ENCODE results near the gene PEBP1. TPM values are rescaled to one million over a fixed set of nuclear protein-coding genes. Genes with fewer than 3 reads are reported as not detected.

The PEBP1 gene
- total and polyA plus RNA-seq, 2 of the 4 experiments (the other 2 are of a cell fraction): 129 to 161 TPM

DNA sequence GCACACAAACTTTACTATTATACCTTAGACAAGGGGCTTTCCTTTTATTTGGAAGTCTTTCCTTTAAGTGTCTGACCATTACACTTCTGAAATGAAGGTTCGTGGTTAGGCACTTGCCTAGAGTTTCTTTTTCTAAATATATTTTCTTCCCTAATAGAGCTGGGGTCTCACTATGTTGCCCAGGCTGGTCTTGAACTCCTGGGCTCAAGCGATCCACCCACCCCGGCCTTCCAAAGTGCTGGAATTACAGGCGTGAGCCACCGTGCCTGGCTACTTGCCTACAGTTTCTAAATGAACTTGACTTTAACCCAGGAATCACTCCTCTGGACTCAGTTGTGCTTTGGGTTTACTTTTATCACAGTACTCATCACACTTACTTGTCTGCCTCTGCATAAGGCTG lies 57.6 kb downstream of the PEBP1 start:
- Histone ChIP-seq H4K91ac (ENCODE audit: insufficient read depth, low read depth, low read length) (no peak overlapping the region), H3K23ac (ENCODE audit: low read depth, low read length) (no peak overlapping the region), H3K9ac (ENCODE audit: low read depth, low read length) (no peak overlapping the region), H4K20me1 (ENCODE audit: insufficient read depth, low read length) (no peaks in the 10 kb centered on the region), H3K9me3 (ENCODE audit: control insufficient read depth, insufficient read depth, low read length) (no peaks in the 10 kb centered on the region), H3K27ac (ENCODE audit: insufficient read depth, low read length) (no peak overlapping the region), H3K27me3 (ENCODE audit: control insufficient read depth, insufficient read depth, low read length) (no peaks in the 10 kb centered on the region), H3K9me1 (ENCODE audit: insufficient read depth, low read length) (no peaks in the 10 kb centered on the region), H3K4me1 (ENCODE audit: control insufficient read depth, insufficient read depth, low read length) (no peaks in the 10 kb centered on the region), H3K4ac (ENCODE audit: low read depth, low read length) (no peak overlapping the region), H2AFZ (replicated peaks; ENCODE audit: low read length, poor library complexity) (no peak overlapping the region), H2BK120ac (ENCODE audit: low read depth, low read length) (no peak overlapping the region), H2AK5ac (ENCODE audit: low read depth, low read length) (no peak overlapping the region), H3K79me1 (ENCODE audit: low read depth in 1 of 2, low read length in 2 of 2) (peaks cover 0 to 8% of the 10 kb centered on the region in 2 experiments; a peak in 2 of 4 replicates), H4K8ac (ENCODE audit: low read depth in 2 of 2, low read length in 2 of 2) (no peak overlapping the region), H2AK9ac (replicated peaks; ENCODE audit: low read depth, low read length, poor library complexity) (no peak overlapping the region), H3K56ac (ENCODE audit: extremely low read depth, insufficient read depth, low read length) (no peak overlapping the region), H3K4me2 (ENCODE audit: low read depth, low read length) (no peak overlapping the region), H2BK5ac (ENCODE audit: low read depth, low read length, poor library complexity, severe bottlenecking) (no peak overlapping the region), H3K14ac (replicated peaks; ENCODE audit: low read depth, low read length) (no peak overlapping the region), H4K5ac (ENCODE audit: low read depth, low read length) (no peak overlapping the region), H2BK20ac (ENCODE audit: low read depth, low read length) (no peak overlapping the region), H3K18ac (ENCODE audit: low read depth, low read length) (no peak overlapping the region), H2BK15ac (ENCODE audit: low read depth, low read length) (no peak overlapping the region), H3K36me3 (ENCODE audit: control insufficient read depth, insufficient read depth, low read length) (peaks cover 8% of the 10 kb centered on the region), H3K4me3 (ENCODE audit: insufficient read depth, low read depth, low read length) (no peak overlapping the region)
- intact Hi-C loops (cut with micrococcal nuclease) (loop anchor here (5.0 kb wide), 1 partner anchor 114 kb away; no protein-coding TSS in a partner anchor), in situ Hi-C loops (cut with MboI; ENCODE audit: low sequenced_read_pairs) (no loop called here), dilution Hi-C loops (cut with HindIII; ENCODE audit: low sequenced_read_pairs, unreplicated experiment) (no loop called here)
- no TSS peak for BruUV-seq (replicated peaks)
- TF ChIP-seq MAZ (IDR thresholded peaks at IDR 0.05; ENCODE audit: borderline replicate concordance, low read depth, low read length): no peak
- TF ChIP-seq POLR2A (IDR thresholded peaks at IDR 0.05; ENCODE audit: low read depth, low read length): no peak
- TF ChIP-seq RAD21 (IDR thresholded peaks at IDR 0.05; ENCODE audit: low read length): no peak
- no peak for TF ChIP-seq RCOR1 (IDR thresholded peaks at IDR 0.05; ENCODE audit: insufficient replicate concordance, low read length)
- TF ChIP-seq FOS (IDR thresholded peaks at IDR 0.05; ENCODE audit: low read depth, low read length): no peak
- TF ChIP-seq, protein P1, sequence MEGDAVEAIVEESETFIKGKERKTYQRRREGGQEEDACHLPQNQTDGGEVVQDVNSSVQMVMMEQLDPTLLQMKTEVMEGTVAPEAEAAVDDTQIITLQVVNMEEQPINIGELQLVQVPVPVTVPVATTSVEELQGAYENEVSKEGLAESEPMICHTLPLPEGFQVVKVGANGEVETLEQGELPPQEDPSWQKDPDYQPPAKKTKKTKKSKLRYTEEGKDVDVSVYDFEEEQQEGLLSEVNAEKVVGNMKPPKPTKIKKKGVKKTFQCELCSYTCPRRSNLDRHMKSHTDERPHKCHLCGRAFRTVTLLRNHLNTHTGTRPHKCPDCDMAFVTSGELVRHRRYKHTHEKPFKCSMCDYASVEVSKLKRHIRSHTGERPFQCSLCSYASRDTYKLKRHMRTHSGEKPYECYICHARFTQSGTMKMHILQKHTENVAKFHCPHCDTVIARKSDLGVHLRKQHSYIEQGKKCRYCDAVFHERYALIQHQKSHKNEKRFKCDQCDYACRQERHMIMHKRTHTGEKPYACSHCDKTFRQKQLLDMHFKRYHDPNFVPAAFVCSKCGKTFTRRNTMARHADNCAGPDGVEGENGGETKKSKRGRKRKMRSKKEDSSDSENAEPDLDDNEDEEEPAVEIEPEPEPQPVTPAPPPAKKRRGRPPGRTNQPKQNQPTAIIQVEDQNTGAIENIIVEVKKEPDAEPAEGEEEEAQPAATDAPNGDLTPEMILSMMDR (conservative IDR thresholded peaks at IDR 0.05; ENCODE audit: low read depth, low read length): no peak
- TF ChIP-seq MXI1 (IDR thresholded peaks at IDR 0.05; ENCODE audit: borderline replicate concordance, low read depth, low read length): no peak
- TF ChIP-seq RFX5 (IDR thresholded peaks at IDR 0.05; ENCODE audit: low read depth, low read length): no peak
- TF ChIP-seq MAFK (IDR thresholded peaks at IDR 0.05; ENCODE audit: low read depth, low read length): no peak
- TF ChIP-seq SMC3 (IDR thresholded peaks at IDR 0.05; ENCODE audit: low read depth, low read length): no peak
- TF ChIP-seq, protein P2, sequence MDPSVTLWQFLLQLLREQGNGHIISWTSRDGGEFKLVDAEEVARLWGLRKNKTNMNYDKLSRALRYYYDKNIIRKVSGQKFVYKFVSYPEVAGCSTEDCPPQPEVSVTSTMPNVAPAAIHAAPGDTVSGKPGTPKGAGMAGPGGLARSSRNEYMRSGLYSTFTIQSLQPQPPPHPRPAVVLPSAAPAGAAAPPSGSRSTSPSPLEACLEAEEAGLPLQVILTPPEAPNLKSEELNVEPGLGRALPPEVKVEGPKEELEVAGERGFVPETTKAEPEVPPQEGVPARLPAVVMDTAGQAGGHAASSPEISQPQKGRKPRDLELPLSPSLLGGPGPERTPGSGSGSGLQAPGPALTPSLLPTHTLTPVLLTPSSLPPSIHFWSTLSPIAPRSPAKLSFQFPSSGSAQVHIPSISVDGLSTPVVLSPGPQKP (IDR thresholded peaks at IDR 0.05; ENCODE audit: borderline replicate concordance, low read depth, low read length): no peak
- no peak for TF ChIP-seq CHD1 (IDR thresholded peaks at IDR 0.05; ENCODE audit: low read depth, low read length)
- TF ChIP-seq CEBPB (IDR thresholded peaks at IDR 0.05; ENCODE audit: low read depth, low read length): no peak
- TF ChIP-seq USF2 (IDR thresholded peaks at IDR 0.05; ENCODE audit: low read depth, low read length): no peak
- no peak for TF ChIP-seq BHLHE40 (IDR thresholded peaks at IDR 0.05; ENCODE audit: low read depth, low read length)
- no peak for DNase-seq
- ATAC-seq (ENCODE audit: low read depth): no peak
- 100% methylated on average over 1 of the region's 5 CpGs; no CpG with 5 or more reads in 1 of the 2 experiments for WGBS, 2 experiments (ENCODE audit: extremely low coverage in 2 of 2, insufficient read length in 1 of 2)
- ChIA-PET CTCF (interaction anchor here (1.6 kb wide), 1 partner anchor 11 kb away, joined by 3 read pairs; no protein-coding TSS in a partner anchor), POLR2A (ENCODE audit: unreplicated experiment) (no interaction called here)

Measured in IMR-90 (cell line).